CD4-positive, alpha-beta T cell treated with Interleukin-15 for 1 hour (primary cell): ENCODE results near the gene MAP3K1.

Source experiments
- DNase-seq: peaks from one replicate; pipeline ENCODE4 v3.0.0-alpha.2; 2020

Gene MAP3K1

DNA sequence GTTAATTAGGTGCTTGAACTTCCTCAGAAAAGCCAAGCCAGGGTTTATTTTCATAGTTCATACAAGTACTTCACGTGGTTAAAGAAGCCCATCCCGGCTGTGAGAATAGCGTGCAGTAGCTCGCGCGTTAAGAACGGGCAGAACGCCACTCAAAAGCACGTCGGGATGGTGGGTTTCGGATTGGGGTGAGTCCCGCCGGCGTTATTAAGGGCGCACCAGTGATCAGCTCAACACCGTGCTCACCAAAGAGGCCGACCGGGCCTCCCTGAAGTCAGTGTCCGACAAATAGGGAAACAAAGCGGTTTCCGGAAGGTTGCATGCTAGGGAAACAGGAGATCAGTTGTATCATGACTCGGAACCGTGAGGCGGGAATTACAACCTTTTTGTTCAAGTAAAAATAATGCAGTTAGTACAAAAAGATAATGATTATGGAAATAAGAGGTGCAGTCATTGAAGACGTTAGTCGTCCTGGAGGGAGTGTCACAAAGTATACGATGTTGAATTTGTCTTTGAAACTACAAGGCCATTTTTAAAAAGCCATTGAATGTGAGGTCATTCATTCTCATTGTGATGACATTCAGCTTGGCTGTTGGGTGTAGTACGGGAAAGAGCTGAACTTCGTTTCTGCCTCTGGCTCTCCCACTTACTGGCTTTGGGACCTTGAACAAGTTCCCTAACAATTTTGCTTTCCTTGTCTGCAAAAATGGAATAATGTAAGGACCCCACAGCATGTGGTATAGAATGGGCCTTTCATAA, 95.0 kb downstream of the MAP3K1 start:
- DNase-seq: no peak

DNA sequence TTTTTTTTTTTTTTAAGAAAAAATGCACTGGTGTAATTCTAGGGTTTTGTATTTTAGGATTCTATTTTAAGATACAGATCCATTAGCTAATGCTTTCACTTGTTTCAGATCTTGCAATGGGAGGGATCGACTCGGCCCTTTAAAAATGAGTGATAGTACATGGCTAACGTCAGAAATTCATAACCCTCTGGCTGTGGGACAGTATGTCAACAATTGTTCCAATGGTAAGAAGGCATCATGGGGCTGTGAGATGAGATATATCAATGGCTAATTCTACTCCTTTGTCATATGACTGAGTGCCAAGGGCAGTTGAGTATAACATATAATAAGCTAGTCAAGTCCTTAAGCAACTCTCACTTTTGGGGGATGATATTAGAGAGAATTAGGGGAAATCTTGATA, 98.4 kb downstream of the MAP3K1 start:
- no peak for DNase-seq

DNA sequence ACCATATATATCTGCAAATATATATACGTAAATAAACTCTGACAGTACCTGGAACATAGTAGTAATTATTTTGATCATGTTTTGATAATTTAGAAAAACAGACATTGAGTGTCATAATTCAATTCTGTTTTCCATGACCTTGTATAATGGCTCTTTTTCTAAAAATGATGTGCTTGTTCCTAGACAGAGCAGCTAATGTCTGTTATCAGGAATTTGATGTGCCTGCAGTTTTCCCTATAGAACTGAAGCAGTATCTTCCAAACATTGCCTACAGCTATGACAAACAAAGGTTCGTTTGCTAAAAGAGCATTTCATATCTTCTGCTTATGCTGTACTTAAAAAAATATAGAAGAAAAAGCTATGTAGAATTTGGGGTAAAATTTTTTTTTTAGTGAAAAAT, 99.3 kb downstream of the MAP3K1 start:
- no peak for DNase-seq

DNA sequence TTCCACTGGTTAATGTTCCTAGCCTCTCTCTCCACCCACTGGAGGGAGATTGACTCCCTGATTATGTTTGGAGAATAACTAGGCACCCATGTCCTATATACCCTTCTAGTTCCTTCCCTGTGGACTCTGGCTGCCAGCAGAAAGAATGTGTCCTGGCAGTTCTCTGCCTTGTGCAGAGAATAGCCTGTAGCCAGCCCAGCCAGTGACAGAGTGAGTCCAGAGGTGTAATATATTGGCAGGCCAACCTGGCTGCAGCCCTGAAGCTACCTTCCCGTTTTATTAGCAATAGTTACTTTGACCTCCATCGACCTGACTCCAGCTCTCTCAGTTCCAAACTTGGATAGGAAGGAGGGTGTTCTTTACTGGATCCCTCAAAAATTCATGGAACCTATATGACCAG, 102.2 kb downstream of the MAP3K1 start:
- no peak for DNase-seq

DNA sequence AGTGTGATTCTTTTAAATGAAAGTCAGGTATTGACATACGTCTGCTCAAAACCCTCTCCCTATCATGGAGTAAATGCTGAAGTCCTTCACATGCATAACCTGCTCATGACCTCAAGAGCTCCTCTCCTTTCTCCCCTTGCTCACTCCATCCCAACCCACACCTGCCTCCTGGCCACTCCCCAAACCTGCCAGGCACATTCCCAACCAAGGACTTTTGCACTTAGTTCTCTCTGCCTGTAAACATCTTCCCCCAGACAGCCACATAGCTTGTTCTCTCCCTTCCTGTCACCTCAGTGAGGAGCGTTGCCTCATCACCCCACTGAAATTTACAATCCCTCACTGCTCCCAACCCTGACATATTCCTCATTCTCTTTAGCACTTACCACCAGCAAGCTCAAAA, 102.7 kb downstream of the MAP3K1 start:
- DNase-seq: no peak

DNA sequence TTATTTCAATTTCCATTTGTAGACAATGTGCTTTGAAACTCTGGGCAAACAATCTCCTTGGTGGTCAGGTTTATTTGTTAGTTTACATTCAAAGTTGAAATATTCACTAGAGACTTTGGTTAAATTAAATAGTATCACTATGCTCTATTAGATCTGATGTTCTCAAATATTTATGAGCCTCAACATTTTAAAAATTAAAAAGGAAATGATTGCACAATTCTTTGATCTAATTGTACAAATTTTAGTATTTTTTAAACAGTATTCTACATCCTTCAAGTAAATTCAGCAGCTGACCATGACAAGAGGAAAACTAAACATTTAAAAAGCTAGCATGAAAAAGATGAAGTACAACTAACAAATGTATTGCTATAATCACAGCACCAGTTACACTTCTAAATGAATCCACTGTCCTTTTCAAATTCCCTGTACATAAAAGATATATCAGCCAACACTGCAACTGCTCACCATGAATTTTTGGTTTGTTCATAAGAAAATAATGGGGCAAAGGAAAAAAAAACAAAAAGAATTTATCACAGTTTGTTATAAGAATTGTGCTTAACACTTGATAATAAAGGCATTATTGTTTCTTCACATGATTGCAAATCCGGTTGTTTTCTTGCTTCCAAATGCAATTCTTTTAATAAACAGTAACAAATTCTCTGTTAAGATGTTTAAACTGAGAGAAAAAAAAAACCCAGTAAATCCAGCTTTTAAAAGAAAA, 104.8 kb downstream of the MAP3K1 start:
- DNase-seq: no peak

DNA sequence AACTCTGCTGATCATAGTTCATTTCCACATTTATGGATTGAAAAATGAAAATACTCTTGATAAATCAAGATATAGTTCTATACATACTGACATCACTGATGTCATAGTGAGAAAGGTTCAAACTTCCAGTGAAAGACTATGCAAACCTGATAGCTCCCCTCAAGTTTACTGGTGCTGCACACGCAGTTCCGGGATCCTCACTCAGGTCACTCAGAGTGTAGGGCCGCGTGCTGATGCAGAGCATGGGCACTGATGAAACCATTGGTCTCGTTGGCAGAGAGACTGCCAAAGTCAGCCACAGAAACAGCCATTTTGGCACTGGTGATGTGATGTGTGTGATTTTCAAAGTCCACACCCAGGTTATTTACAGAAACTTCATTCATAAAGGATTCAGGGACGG, 107.6 kb downstream of the MAP3K1 start:
- no peak for DNase-seq

DNA sequence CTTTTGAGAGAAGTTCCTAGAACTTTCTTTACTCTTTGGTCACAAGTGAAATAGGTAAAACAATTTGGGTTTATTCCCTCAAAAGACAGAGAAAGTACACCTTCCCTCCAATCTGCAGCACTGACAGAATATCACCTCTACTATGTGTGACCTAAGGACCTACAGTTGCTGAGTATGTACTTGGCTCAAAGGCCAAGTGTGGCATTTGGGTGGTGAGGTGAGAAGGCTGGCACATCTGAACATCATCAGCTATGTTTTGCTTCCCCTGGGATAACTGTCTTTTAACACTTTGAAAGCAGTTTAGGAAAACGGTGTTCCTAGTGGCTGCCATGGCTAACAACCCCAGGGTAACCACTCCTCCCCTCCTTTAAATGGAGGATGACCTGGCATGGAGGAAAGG, 119.0 kb downstream of the MAP3K1 start:
- no peak for DNase-seq

DNA sequence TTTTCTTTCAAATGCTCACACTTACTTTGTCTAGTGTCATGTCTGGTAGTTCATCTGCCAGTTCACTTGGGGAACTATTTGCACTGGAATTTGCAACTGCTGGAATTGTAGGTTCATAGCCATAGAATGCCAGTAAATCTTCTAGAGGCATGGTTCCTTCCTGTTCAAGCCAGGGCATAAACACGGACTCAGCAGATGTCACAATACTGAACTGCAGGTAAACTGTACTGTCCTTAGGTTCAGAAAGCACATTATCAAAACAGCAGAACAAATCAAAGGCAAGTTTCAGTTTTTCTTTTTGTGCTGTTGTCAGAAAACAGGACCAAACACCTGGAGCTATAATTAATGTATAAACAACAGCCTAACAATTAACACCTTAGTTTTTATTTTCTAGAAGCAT, 123.5 kb downstream of the MAP3K1 start:
- DNase-seq: no peak

DNA sequence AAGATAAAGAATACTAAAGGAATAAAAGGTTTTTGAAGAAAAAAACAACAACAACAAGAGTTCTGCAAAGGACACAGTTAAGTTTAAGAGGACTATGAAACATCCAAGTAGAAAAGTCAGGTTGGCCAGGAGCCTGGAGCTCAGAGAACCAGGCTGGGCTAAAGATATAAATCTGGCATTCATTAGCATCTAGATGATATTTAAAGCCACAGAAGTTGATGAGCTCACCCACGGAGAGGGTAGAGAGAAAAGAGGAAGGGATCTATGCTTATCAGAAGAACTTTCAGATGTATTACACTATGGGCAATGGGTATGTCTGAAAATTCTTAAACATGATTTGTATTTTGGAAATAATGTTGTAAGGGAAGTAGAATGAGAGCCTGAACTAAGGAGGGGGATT, 126.6 kb downstream of the MAP3K1 start:
- no peak for DNase-seq
